Measurements from ENCODE around the gene SELENOP. TPM values are rescaled to one million over a fixed set of nuclear protein-coding genes. Genes with fewer than 3 reads are reported as not detected.

The SELENOP gene
- total RNA-seq, 1 experiment from 2014 or later = 8.5 TPM

DNA sequence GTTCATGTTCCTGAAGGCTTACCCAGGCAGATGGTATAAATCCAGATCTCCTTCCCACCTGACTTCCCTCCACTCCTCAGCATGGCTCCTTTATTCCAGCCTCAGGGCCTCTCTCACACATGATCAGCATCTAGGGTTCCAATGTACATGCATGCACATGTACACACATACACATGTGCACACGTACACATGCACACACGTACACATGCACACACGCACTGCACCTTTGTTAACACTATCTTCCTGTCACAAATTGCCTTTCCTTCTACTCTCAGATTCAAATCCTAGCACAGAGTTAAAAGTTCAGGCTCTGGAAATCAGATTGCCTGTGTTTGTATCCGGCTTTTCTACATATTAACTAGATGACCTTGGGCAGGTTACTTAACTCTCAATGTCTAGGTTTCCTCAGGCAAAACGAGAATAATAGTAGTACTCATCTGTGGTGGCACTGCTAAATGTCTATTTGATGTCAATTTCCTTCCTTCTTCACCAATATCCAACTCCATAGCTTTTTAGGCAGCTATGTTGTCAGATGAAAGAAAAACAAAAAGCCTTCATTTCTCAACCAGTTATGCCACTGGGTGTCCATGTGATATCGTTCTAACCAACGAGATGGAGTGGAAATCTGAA, 12.8 kb upstream of the SELENOP start:
- H3K23ac ChIP-seq (ENCODE audit: insufficient read length, low read depth, low read length) = no peak overlapping the region
- H4K5ac ChIP-seq (ENCODE audit: insufficient read length, low read depth, low read length) = no peak overlapping the region
- H2BK120ac ChIP-seq (ENCODE audit: low read depth, low read length, poor library complexity, severe bottlenecking) = no peak overlapping the region
- Mint-ChIP-seq H3K27me3 (ENCODE audit: low read depth) (no peaks in the 10 kb centered on the region; the same call in 1 of the 2 replicates), H3K27ac (no peak overlapping the region), H3K4me3 (no peak overlapping the region), H3K9me3 (no peaks in the 10 kb centered on the region), H3K36me3 (ENCODE audit: insufficient read depth in 1 of 3, low read depth in 3 of 3) (no peaks in the 10 kb centered on the region), H3K4me1 (no peaks in the 10 kb centered on the region)
- no peak overlapping the region for H4K91ac ChIP-seq (ENCODE audit: insufficient read length, low read depth, low read length)
- no peak overlapping the region for H2BK15ac ChIP-seq (ENCODE audit: low read depth, low read length)
- H3K14ac ChIP-seq (ENCODE audit: insufficient read depth, low read length) = no peak overlapping the region
- no peak overlapping the region for H2AK5ac ChIP-seq (ENCODE audit: insufficient read length, low read length)
- DNase-seq = no peak
- no peak overlapping the region for H3K27ac ChIP-seq (ENCODE audit: insufficient read length, low read depth, low read length)
- no peak for TF ChIP-seq CTCF (conservative IDR thresholded peaks at IDR 0.05)
- H3K79me1 ChIP-seq (ENCODE audit: insufficient read depth, low read depth, low read length, poor library complexity, severe bottlenecking) = no peaks in the 10 kb centered on the region
- no peak overlapping the region for H3K4me2 ChIP-seq (ENCODE audit: insufficient read depth, insufficient read length, low read length)
- H3K56ac ChIP-seq (ENCODE audit: insufficient read length, low read depth, low read length) = no peak overlapping the region
- no peak overlapping the region for H2BK12ac ChIP-seq (ENCODE audit: insufficient read length, low read depth, low read length)
- H2AFZ ChIP-seq (ENCODE audit: low read length) = no peak overlapping the region
- no peaks in the 10 kb centered on the region for H3K79me2 ChIP-seq (ENCODE audit: insufficient read depth, low read length)
- no peaks in the 10 kb centered on the region for H3K23me2 ChIP-seq (ENCODE audit: insufficient read length, low read depth, low read length, poor library complexity, severe bottlenecking)
- no peak overlapping the region for H2BK20ac ChIP-seq (ENCODE audit: low read depth, low read length, poor library complexity, severe bottlenecking)
- H3K4me1 ChIP-seq (ENCODE audit: insufficient read depth, low read length) = no peaks in the 10 kb centered on the region
- WGBS (ENCODE audit: extremely low coverage, insufficient read length, low lambda C conversion rate) = no CpG with 5 or more reads among the region's 7 CpGs
- no peak overlapping the region for H3K18ac ChIP-seq (ENCODE audit: insufficient read length, low read depth, low read length)
- no peak overlapping the region for H3K4ac ChIP-seq (ENCODE audit: low read depth, low read length)
- H2BK5ac ChIP-seq (ENCODE audit: insufficient read length, low read length) = no peak overlapping the region
- no peak overlapping the region for H3T11ph ChIP-seq (ENCODE audit: low read length)
- no peak overlapping the region for H4K8ac ChIP-seq (replicated peaks; ENCODE audit: insufficient read length, low read depth, low read length)
- H3K9me3 ChIP-seq (ENCODE audit: control insufficient read depth, low read depth, low read length) = no peaks in the 10 kb centered on the region
- no peaks in the 10 kb centered on the region for H4K20me1 ChIP-seq (ENCODE audit: control insufficient read depth, insufficient read depth, insufficient read length)
- H3K9ac ChIP-seq (ENCODE audit: extremely low read depth, insufficient read length, low read length) = no peak overlapping the region
- H3K27me3 ChIP-seq (ENCODE audit: insufficient read depth, low read length) = no peaks in the 10 kb centered on the region
